ENCODE data around the gene JARID2. TPM values are rescaled to one million over a fixed set of nuclear protein-coding genes. Genes with fewer than 3 reads are reported as not detected.

The JARID2 gene
- total RNA-seq, 1 experiment from 2014 or later, result 180 TPM

DNA sequence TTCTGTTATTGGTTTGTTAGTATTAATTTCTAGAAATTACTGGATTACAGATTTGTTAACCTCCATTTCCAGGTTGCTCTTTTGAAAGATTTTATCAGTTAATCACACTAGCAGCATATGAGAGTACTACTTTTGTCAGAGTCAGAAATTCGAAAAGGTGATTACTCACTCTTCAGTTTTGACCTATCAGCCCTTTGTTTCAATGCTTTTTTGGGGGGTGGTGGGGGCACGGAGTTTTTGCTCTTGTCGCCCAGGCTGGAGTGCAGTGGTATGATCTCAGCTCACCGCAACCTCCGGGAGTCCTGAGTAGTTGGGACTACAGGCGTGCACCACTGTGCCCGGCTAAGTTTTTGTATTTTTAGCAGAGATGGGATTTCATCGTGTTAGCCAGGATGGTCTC, 149.2 kb downstream of the JARID2 start:
- CTCF ChIA-PET, result interaction anchor here (1.0 kb wide), 1 partner anchor 50 kb away, joined by 3 read pairs; no protein-coding TSS in a partner anchor

DNA sequence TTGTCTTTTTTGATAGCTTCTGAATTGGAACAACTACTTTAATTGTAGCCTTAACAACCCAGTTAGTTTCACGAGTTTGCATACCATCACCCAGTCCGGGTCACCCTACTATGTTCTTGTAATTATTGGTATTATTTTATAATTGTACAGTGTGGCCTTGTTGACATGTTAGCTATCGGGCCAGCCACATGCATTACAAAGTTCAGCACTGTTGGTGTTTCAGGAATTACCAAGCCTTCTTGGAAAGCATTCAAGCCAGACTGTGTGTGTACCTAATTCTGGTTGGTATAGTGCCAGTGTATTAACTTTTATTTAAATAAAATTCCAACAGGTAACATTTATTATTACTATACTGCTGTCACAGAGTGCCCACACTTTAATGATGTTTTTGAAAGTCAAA, 150.9 kb downstream of the JARID2 start:
- ChIA-PET CTCF (no interaction called here), POLR2A (no interaction called here)
- DNase-seq (ENCODE audit: low spot score) (no peak), ATAC-seq (no peak)
- Mint-ChIP-seq H3K4me1 (peaks cover 85% of the 10 kb centered on the region), H3K4me3 (no peak overlapping the region), H3K9me3 (no peaks in the 10 kb centered on the region), H3K27ac (no peak overlapping the region), H3K36me3 (no peaks in the 10 kb centered on the region), H3K27me3 (ENCODE audit: low read depth) (no peaks in the 10 kb centered on the region)
- TF ChIP-seq, protein P1, sequence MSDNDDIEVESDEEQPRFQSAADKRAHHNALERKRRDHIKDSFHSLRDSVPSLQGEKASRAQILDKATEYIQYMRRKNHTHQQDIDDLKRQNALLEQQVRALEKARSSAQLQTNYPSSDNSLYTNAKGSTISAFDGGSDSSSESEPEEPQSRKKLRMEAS (CRISPR knock-in tag; IDR thresholded peaks at IDR 0.05), result no peak

More for the DNA sequence above, 149.2 kb downstream of the JARID2 start:
- Mint-ChIP-seq H3K4me3 (no peak overlapping the region), H3K36me3 (0 out of 2 replicates have a peak, but pooled peaks cover 3% of the 10 kb centered on the region), H3K27me3 (ENCODE audit: low read depth) (no peaks in the 10 kb centered on the region), H3K9me3 (no peaks in the 10 kb centered on the region), H3K4me1 (peaks cover 86% of the 10 kb centered on the region), H3K27ac (peak overlapping the region; percentile 31; the same call in 1 of the 2 replicates)
- POLR2A ChIA-PET, result no interaction called here
- no peak for ATAC-seq
- TF ChIP-seq TEAD1 (CRISPR knock-in tag; IDR thresholded peaks at IDR 0.05), result no peak
- TF ChIP-seq, protein P2, sequence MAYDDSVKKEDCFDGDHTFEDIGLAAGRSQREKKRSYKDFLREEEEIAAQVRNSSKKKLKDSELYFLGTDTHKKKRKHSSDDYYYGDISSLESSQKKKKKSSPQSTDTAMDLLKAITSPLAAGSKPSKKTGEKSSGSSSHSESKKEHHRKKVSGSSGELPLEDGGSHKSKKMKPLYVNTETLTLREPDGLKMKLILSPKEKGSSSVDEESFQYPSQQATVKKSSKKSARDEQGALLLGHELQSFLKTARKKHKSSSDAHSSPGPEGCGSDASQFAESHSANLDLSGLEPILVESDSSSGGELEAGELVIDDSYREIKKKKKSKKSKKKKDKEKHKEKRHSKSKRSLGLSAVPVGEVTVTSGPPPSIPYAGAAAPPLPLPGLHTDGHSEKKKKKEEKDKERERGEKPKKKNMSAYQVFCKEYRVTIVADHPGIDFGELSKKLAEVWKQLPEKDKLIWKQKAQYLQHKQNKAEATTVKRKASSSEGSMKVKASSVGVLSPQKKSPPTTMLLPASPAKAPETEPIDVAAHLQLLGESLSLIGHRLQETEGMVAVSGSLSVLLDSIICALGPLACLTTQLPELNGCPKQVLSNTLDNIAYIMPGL (CRISPR knock-in tag; IDR thresholded peaks at IDR 0.05), result no peak
- TF ChIP-seq ESRRA (CRISPR knock-in tag; IDR thresholded peaks at IDR 0.05; ENCODE audit: borderline replicate concordance), result no peak
- TF ChIP-seq, protein P3, sequence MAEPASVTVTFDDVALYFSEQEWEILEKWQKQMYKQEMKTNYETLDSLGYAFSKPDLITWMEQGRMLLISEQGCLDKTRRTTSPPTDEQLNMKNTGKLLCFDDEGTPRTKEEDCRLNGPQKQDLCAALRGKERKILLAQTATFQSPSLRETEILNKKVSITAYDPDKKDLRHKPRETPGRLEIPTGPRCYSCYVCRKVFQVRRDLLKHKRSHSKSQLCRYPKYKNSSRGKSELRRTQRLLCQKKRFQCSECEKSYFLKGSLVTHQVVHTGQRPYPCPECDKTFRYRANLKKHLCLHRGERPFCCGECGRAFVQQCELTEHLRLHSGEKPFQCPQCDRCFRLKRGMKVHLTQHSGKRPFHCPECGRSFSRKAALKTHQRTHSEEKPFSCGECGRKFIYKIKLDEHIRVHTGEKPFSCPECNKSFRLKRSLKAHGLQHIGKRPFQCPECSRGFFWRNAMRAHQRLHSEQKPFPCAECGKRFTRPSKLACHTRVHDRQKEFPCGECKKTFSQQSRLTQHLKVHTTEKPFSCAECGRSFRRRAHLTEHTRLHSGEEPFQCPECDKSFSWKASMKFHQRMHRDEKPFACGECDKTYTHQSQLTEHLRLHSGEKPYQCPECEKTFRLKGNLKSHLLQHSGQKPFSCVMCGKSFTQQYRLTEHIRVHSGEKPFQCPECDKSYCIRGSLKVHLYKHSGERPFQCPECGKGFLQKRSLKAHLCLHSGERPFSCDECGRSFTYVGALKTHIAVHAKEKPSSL (CRISPR knock-in tag; conservative IDR thresholded peaks at IDR 0.05), result no peak
- no peak for TF ChIP-seq ATF1 (CRISPR knock-in tag; IDR thresholded peaks at IDR 0.05)
- TF ChIP-seq KAT7 (CRISPR knock-in tag; IDR thresholded peaks at IDR 0.05; ENCODE audit: borderline replicate concordance), result no peak
- DNase-seq (ENCODE audit: low spot score), result no peak

DNA sequence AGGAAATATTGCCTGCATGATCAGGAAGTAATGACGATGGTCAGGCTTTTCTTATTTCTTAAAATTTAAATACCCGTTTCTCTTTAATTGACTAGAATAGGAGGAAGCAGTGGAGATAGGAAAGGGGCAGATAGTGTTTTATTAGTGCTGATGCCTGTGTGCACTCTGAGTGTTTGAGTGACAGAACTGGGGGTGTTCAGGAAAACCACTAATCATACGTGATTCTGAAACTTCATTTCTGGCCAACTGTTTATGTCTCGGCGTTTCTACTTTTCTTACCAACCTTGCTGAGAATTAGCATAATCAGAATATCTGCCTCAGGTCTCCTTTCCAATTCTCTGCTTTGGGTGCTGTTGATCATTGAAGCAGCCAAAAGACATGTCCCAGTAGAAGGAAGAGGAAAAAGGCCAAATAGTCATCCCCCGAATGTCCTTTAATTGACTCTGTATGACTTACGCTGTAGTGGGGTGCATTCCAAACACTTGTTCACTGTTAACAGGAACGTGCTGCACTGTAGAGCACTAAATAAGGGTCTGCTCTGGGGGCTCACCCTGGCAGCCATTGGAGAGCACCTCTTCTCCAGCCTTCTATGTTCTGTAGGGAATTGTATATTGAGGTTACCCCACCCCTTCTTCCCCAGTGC, 152.9 kb downstream of the JARID2 start:
- POLR2A ChIA-PET, result no interaction called here
- Mint-ChIP-seq H3K9me3 (no peaks in the 10 kb centered on the region), H3K4me3 (peak overlapping the region; percentile 16), H3K4me1 (peaks cover 89% of the 10 kb centered on the region), H3K36me3 (no peaks in the 10 kb centered on the region), H3K27me3 (ENCODE audit: low read depth) (no peaks in the 10 kb centered on the region), H3K27ac (peak overlapping the region; percentile 73; the same call in 1 of the 2 replicates)
- ATAC-seq (no peak), DNase-seq (ENCODE audit: low spot score) (no peak)
- CTCF ChIA-PET, result interaction anchor here (1.0 kb wide), 1 partner anchor 42 kb away, joined by 3 read pairs; no protein-coding TSS in a partner anchor
- TF ChIP-seq, protein P4, sequence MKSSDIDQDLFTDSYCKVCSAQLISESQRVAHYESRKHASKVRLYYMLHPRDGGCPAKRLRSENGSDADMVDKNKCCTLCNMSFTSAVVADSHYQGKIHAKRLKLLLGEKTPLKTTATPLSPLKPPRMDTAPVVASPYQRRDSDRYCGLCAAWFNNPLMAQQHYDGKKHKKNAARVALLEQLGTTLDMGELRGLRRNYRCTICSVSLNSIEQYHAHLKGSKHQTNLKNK (CRISPR knock-in tag; IDR thresholded peaks at IDR 0.05), result no peak
- no peak for TF ChIP-seq SMAD4 (CRISPR knock-in tag; IDR thresholded peaks at IDR 0.05)
- TF ChIP-seq HMGA2 (CRISPR knock-in tag; IDR thresholded peaks at IDR 0.05), result no peak
- TF ChIP-seq ZNF396 (CRISPR knock-in tag; IDR thresholded peaks at IDR 0.05; ENCODE audit: borderline replicate concordance), result no peak
- TF ChIP-seq, protein P5, sequence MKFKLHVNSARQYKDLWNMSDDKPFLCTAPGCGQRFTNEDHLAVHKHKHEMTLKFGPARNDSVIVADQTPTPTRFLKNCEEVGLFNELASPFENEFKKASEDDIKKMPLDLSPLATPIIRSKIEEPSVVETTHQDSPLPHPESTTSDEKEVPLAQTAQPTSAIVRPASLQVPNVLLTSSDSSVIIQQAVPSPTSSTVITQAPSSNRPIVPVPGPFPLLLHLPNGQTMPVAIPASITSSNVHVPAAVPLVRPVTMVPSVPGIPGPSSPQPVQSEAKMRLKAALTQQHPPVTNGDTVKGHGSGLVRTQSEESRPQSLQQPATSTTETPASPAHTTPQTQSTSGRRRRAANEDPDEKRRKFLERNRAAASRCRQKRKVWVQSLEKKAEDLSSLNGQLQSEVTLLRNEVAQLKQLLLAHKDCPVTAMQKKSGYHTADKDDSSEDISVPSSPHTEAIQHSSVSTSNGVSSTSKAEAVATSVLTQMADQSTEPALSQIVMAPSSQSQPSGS (CRISPR knock-in tag; IDR thresholded peaks at IDR 0.05; ENCODE audit: borderline replicate concordance, low read depth), result no peak
- TF ChIP-seq, protein P6, sequence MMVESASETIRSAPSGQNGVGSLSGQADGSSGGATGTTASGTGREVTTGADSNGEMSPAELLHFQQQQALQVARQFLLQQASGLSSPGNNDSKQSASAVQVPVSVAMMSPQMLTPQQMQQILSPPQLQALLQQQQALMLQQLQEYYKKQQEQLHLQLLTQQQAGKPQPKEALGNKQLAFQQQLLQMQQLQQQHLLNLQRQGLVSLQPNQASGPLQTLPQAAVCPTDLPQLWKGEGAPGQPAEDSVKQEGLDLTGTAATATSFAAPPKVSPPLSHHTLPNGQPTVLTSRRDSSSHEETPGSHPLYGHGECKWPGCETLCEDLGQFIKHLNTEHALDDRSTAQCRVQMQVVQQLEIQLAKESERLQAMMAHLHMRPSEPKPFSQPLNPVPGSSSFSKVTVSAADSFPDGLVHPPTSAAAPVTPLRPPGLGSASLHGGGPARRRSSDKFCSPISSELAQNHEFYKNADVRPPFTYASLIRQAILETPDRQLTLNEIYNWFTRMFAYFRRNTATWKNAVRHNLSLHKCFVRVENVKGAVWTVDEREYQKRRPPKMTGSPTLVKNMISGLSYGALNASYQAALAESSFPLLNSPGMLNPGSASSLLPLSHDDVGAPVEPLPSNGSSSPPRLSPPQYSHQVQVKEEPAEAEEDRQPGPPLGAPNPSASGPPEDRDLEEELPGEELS (CRISPR knock-in tag; IDR thresholded peaks at IDR 0.05), result no peak

Data from WTC11 (cell line).